HG03342 (cell line): Measurements from ENCODE around the gene NIM1K.
"Not testable (repeated sequence)": the region's sequence is repeated elsewhere in the genome, so short reads cannot be mapped to it uniquely, and the experiment has no call there.

Experiments used
- ATAC-seq: cut with Tn5 transposase; IDR thresholded peaks from one replicate; pipeline ENCODE4 v1.9.1; 2021; ENCODE audit warnings: mild to moderate bottlenecking, moderate library complexity; ENCODE audit not compliant: unreplicated experiment

Gene NIM1K

GRCh38 chr5:43191740-43192557 lies at the start of gene NIM1K:
NIM1K (plus strand) TSS chr5:43192225; CDS start chr5:43245776, 53,551 bp downstream.
- ATAC-seq = peak; percentile 53

- no peak for ATAC-seq
Observed at GRCh38 chr5:43145071-43145470, 47.0 kb upstream of the NIM1K start.

GRCh38 chr5:43146958-43147357 lies 45.1 kb upstream of the NIM1K start:
- no peak for ATAC-seq

- no peak for ATAC-seq
Observed at GRCh38 chr5:43148417-43148816, 43.6 kb upstream of the NIM1K start.

GRCh38 chr5:43149231-43149630 lies 42.8 kb upstream of the NIM1K start:
- no peak for ATAC-seq

- ATAC-seq = no peak
Observed at GRCh38 chr5:43150075-43150474, 42.0 kb upstream of the NIM1K start.

GRCh38 chr5:43150748-43151147 lies 41.3 kb upstream of the NIM1K start:
- ATAC-seq = no peak

- no peak for ATAC-seq
Observed at GRCh38 chr5:43152946-43153345, 39.1 kb upstream of the NIM1K start.

- no peak for ATAC-seq
Observed at GRCh38 chr5:43154469-43154868, 37.6 kb upstream of the NIM1K start.

GRCh38 chr5:43155394-43156096 lies 36.5 kb upstream of the NIM1K start:
- ATAC-seq = no peak

- peak; percentile 74 for ATAC-seq
Observed at GRCh38 chr5:43156388-43156787, 35.6 kb upstream of the NIM1K start.

GRCh38 chr5:43157068-43157467 lies 35.0 kb upstream of the NIM1K start:
- ATAC-seq = no peak

GRCh38 chr5:43161244-43161643 lies 30.8 kb upstream of the NIM1K start:
- ATAC-seq = no peak

- ATAC-seq = not testable (repeated sequence)
Observed at GRCh38 chr5:43164801-43165200, 27.2 kb upstream of the NIM1K start.

GRCh38 chr5:43165323-43165722 lies 26.7 kb upstream of the NIM1K start:
- ATAC-seq = no peak

- no peak for ATAC-seq
Observed at GRCh38 chr5:43168175-43168574, 23.9 kb upstream of the NIM1K start.

GRCh38 chr5:43171451-43171850 lies 20.6 kb upstream of the NIM1K start:
- ATAC-seq = no peak

- no peak for ATAC-seq
Observed at GRCh38 chr5:43171926-43172325, 20.1 kb upstream of the NIM1K start.

GRCh38 chr5:43172779-43173178 lies 19.2 kb upstream of the NIM1K start:
- no peak for ATAC-seq

GRCh38 chr5:43174586-43174985 lies 17.4 kb upstream of the NIM1K start:
- ATAC-seq = no peak

- ATAC-seq = no peak
Observed at GRCh38 chr5:43179836-43180235, 12.2 kb upstream of the NIM1K start.

GRCh38 chr5:43182421-43182820 lies 9.6 kb upstream of the NIM1K start:
- no peak for ATAC-seq
